Mesodermal cell (in vitro differentiated cells): ENCODE measurements around the gene SLC6A11.

Experiments
- H3K27ac ChIP-seq: 2 replicates; pipeline ENCODE4 v1.7.0; 2013; ENCODE audit warnings: mild to moderate bottlenecking, low read depth, low read length, moderate library complexity; ENCODE audit not compliant: severe bottlenecking
- H3K36me3 ChIP-seq: 2 replicates; pipeline ENCODE4 v1.7.1; 2013; ENCODE audit warnings: mild to moderate bottlenecking, low read length, moderate library complexity; ENCODE audit not compliant: control insufficient read depth, insufficient read depth
- H3K4me1 ChIP-seq: one replicate; pipeline ENCODE4 v1.7.1; 2013; ENCODE audit warnings: mild to moderate bottlenecking, low read length; ENCODE audit not compliant: insufficient read depth, control insufficient read depth, poor library complexity, severe bottlenecking
- H3K4me3 ChIP-seq: 2 replicates; pipeline ENCODE4 v1.7.0; 2013; ENCODE audit warnings: low read length, control low read depth, mild to moderate bottlenecking; ENCODE audit not compliant: insufficient read depth, poor library complexity, severe bottlenecking; ENCODE audit errors: extremely low read depth
- H3K9me3 ChIP-seq: 2 replicates; pipeline ENCODE4 v1.7.1; 2013; ENCODE audit warnings: mild to moderate bottlenecking, low read length, moderate library complexity; ENCODE audit not compliant: control insufficient read depth
- WGBS, 2 experiments: methylation state at CpG; one replicate each; pipeline ENCODE4 v1.1.5; 2013; ENCODE audit warnings: missing lambda C conversion rate in 2 of 2; ENCODE audit not compliant: insufficient coverage in 2 of 2; 5-methylcytosine and 5-hydroxymethylcytosine counted together

The SLC6A11 gene

GRCh38 chr3:10981031-10981430 lies 165.0 kb downstream of the SLC6A11 start:
- Histone ChIP-seq H3K36me3 (no peaks in the 10 kb centered on the region), H3K9me3 (no peaks in the 10 kb centered on the region), H3K4me1 (peaks cover 20% of the 10 kb centered on the region), H3K27ac (no peak overlapping the region), H3K4me3 (no peak overlapping the region)
- 88 to 100% methylated on average over 1 to 2 of the region's 3 CpGs for WGBS, 2 experiments

GRCh38 chr3:10981961-10982360 lies 165.9 kb downstream of the SLC6A11 start:
- H3K9me3 ChIP-seq, result no peaks in the 10 kb centered on the region
- 70 to 84% methylated on average over 5 of the region's 5 CpGs for WGBS, 2 experiments
- H3K4me3 ChIP-seq, result no peak overlapping the region
- H3K36me3 ChIP-seq, result no peaks in the 10 kb centered on the region
- peaks cover 20% of the 10 kb centered on the region for H3K4me1 ChIP-seq
- H3K27ac ChIP-seq, result no peak overlapping the region

GRCh38 chr3:10982782-10983181 lies 166.8 kb downstream of the SLC6A11 start:
- Histone ChIP-seq H3K4me1 (peaks cover 11% of the 10 kb centered on the region), H3K9me3 (no peaks in the 10 kb centered on the region), H3K4me3 (no peak overlapping the region), H3K27ac (no peak overlapping the region), H3K36me3 (no peaks in the 10 kb centered on the region)
- 62 to 76% methylated on average over 4 of the region's 4 CpGs for WGBS, 2 experiments

- WGBS, 2 experiments, result 6 to 24% methylated on average over 5 to 7 of the region's 7 CpGs
- Histone ChIP-seq H3K4me1 (peaks cover 6% of the 10 kb centered on the region), H3K27ac (no peak overlapping the region), H3K36me3 (no peaks in the 10 kb centered on the region), H3K9me3 (no peaks in the 10 kb centered on the region), H3K4me3 (no peak overlapping the region)
These were observed 167.3 kb downstream of the SLC6A11 start for GRCh38 chr3:10983219-10983916.

- H3K27ac ChIP-seq, result no peak overlapping the region
- H3K4me3 ChIP-seq, result no peak overlapping the region
- WGBS, 2 experiments, result 88% methylated on average over 1 of the region's 1 CpG; no CpG with 5 or more reads in 1 of the 2 experiments
These were observed 168.4 kb downstream of the SLC6A11 start for GRCh38 chr3:10984371-10984896.

GRCh38 chr3:10985181-10985580 lies 169.2 kb downstream of the SLC6A11 start:
- Histone ChIP-seq H3K36me3 (no peaks in the 10 kb centered on the region), H3K9me3 (no peaks in the 10 kb centered on the region), H3K4me3 (no peak overlapping the region), H3K27ac (no peak overlapping the region), H3K4me1 (peaks cover 5% of the 10 kb centered on the region)
- 14 to 20% methylated on average over 1 of the region's 1 CpG for WGBS, 2 experiments

More at GRCh38 chr3:10984371-10984896, 168.4 kb downstream of the SLC6A11 start:
- no peaks in the 10 kb centered on the region for H3K9me3 ChIP-seq
- no peaks in the 10 kb centered on the region for H3K36me3 ChIP-seq
- H3K4me1 ChIP-seq, result peaks cover 5% of the 10 kb centered on the region

GRCh38 chr3:10986592-10986991 lies 170.6 kb downstream of the SLC6A11 start:
- no peaks in the 10 kb centered on the region for H3K36me3 ChIP-seq
- peaks cover 5% of the 10 kb centered on the region for H3K4me1 ChIP-seq
- no peaks in the 10 kb centered on the region for H3K9me3 ChIP-seq
- no peak overlapping the region for H3K4me3 ChIP-seq
- H3K27ac ChIP-seq, result no peak overlapping the region
- 86 to 93% methylated on average over 5 of the region's 5 CpGs for WGBS, 2 experiments

- no peak overlapping the region for H3K4me3 ChIP-seq
- H3K27ac ChIP-seq, result no peak overlapping the region
- no peaks in the 10 kb centered on the region for H3K9me3 ChIP-seq
- peaks cover 1% of the 10 kb centered on the region for H3K4me1 ChIP-seq
- H3K36me3 ChIP-seq, result no peaks in the 10 kb centered on the region
- 70 to 74% methylated on average over 8 of the region's 9 CpGs for WGBS, 2 experiments
These were observed 172.1 kb downstream of the SLC6A11 start for GRCh38 chr3:10988001-10988665.

- H3K9me3 ChIP-seq, result no peaks in the 10 kb centered on the region
- no peak overlapping the region for H3K27ac ChIP-seq
- H3K4me1 ChIP-seq, result no peaks in the 10 kb centered on the region
- WGBS, 2 experiments, result 67 to 77% methylated on average over 4 to 5 of the region's 7 CpGs
- H3K36me3 ChIP-seq, result no peaks in the 10 kb centered on the region
- H3K4me3 ChIP-seq, result no peak overlapping the region
These were observed 173.0 kb downstream of the SLC6A11 start for GRCh38 chr3:10988991-10989484.
